HG02588 (cell line): ENCODE measurements around the gene LARP6.
"Not testable (repeated sequence)": the region's sequence is repeated elsewhere in the genome, so short reads cannot be mapped to it uniquely, and the experiment has no call there.

Source experiments
- ATAC-seq: cut with Tn5 transposase; IDR thresholded peaks from one replicate; pipeline ENCODE4 v1.9.1; 2021; ENCODE audit warnings: mild to moderate bottlenecking, moderate library complexity; ENCODE audit not compliant: unreplicated experiment

Gene LARP6

GRCh38 chr15:70853973-70854665, at the start of gene LARP6:
Gene LARP6 (minus strand): TSS chr15:70854157. CDS start chr15:70854088, 69 bp downstream.
- ATAC-seq: no peak

- ATAC-seq: no peak
Observed at GRCh38 chr15:70902107-70902506, 48.1 kb upstream of the LARP6 start.

- no peak for ATAC-seq
Observed at GRCh38 chr15:70892912-70893560, 39.1 kb upstream of the LARP6 start.

GRCh38 chr15:70892002-70892911, 38.3 kb upstream of the LARP6 start, which contains the start of the genes LRRC49 and THAP10:
Gene LRRC49 (plus strand): TSS chr15:70892826. CDS start chr15:70892895, 69 bp downstream.
Gene THAP10 (minus strand): TSS chr15:70892433. CDS start chr15:70892272, 161 bp downstream.
- peak; percentile 76 for ATAC-seq

GRCh38 chr15:70882361-70882760, 28.4 kb upstream of the LARP6 start:
- ATAC-seq: no peak

- no peak for ATAC-seq
Observed at GRCh38 chr15:70880781-70881180, 26.8 kb upstream of the LARP6 start.

GRCh38 chr15:70879401-70879800, 25.4 kb upstream of the LARP6 start:
- no peak for ATAC-seq

- no peak for ATAC-seq
Observed at GRCh38 chr15:70876683-70877082, 22.7 kb upstream of the LARP6 start.

GRCh38 chr15:70876011-70876410, 22.1 kb upstream of the LARP6 start:
- ATAC-seq: no peak

- ATAC-seq: no peak
Observed at GRCh38 chr15:70875001-70875782, 21.2 kb upstream of the LARP6 start.

GRCh38 chr15:70873232-70874054, 19.5 kb upstream of the LARP6 start:
- ATAC-seq: no peak

GRCh38 chr15:70871490-70871889, 17.5 kb upstream of the LARP6 start:
- not testable (repeated sequence) for ATAC-seq

- ATAC-seq: no peak
Observed at GRCh38 chr15:70870051-70870450, 16.1 kb upstream of the LARP6 start.

- ATAC-seq: no peak
Observed at GRCh38 chr15:70869346-70869745, 15.4 kb upstream of the LARP6 start.

GRCh38 chr15:70867911-70868467, 14.0 kb upstream of the LARP6 start:
- ATAC-seq: no peak

- no peak for ATAC-seq
Observed at GRCh38 chr15:70866982-70867641, 13.2 kb upstream of the LARP6 start.

- ATAC-seq: no peak
Observed at GRCh38 chr15:70863450-70864218, 9.7 kb upstream of the LARP6 start.

GRCh38 chr15:70859998-70860397, 6.0 kb upstream of the LARP6 start:
- ATAC-seq: no peak
